OCI-LY1 (cell line): ENCODE results near the gene C1QTNF9.

Experiments used
- EZH2 ChIP-seq: fragments of 200-600 bp; sonication (generic), shearing (Covaris generic); IDR thresholded peaks from 2 replicates; pipeline ENCODE4 v1.8.0; 2017; ENCODE audit warnings: borderline replicate concordance, mixed run types, mild to moderate bottlenecking, antibody characterized with exemption, low read length, moderate library complexity, mixed read lengths
- TF ChIP-seq, protein P1 (sequence below): fragments of 200-600 bp; sonication (generic), shearing (Covaris generic); IDR thresholded peaks from 2 replicates; pipeline ENCODE4 v1.5.1; 2017; ENCODE audit warnings: mild to moderate bottlenecking, antibody characterized with exemption, low read length, moderate library complexity, mixed read lengths

DNA sequence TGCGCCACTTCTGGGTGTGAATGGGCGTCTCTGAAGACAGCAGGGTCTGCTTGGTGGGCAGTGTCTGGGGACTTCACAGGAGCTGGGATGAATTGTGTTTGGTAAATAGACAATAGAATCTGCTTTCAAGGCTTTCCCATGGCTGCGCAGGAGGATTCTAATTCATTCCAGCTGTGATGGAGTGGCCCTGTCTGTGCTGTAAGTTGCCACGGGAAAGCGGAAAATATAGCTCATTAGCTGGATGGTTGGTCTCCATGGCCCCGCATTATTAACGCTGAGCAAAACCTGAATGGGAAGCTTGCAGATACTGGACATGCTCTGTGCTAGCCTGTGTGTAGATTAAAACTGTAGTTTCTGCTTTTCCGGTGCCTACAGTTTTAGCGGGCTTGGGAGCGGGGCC, 15.6 kb upstream of the C1QTNF9 start:
- TF ChIP-seq, protein P1, sequence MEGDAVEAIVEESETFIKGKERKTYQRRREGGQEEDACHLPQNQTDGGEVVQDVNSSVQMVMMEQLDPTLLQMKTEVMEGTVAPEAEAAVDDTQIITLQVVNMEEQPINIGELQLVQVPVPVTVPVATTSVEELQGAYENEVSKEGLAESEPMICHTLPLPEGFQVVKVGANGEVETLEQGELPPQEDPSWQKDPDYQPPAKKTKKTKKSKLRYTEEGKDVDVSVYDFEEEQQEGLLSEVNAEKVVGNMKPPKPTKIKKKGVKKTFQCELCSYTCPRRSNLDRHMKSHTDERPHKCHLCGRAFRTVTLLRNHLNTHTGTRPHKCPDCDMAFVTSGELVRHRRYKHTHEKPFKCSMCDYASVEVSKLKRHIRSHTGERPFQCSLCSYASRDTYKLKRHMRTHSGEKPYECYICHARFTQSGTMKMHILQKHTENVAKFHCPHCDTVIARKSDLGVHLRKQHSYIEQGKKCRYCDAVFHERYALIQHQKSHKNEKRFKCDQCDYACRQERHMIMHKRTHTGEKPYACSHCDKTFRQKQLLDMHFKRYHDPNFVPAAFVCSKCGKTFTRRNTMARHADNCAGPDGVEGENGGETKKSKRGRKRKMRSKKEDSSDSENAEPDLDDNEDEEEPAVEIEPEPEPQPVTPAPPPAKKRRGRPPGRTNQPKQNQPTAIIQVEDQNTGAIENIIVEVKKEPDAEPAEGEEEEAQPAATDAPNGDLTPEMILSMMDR = no peak
- TF ChIP-seq EZH2 = no peak
